ENCODE results near the gene HLCS.
A peak's percentile ranks its signal among the peaks of the same experiment; 100 is the strongest.

Gene HLCS

GRCh38 chr21:36710729-36711048 lies 255.8 kb downstream of the HLCS start:
- Histone ChIP-seq H3K4me3 (no peak overlapping the region), H3K27ac (no peak overlapping the region)
- no peak for TF ChIP-seq CTCF (IDR thresholded peaks at IDR 0.05)
- peak; percentile 43 for DNase-seq (ENCODE audit: low spot score)

- H3K4me3 ChIP-seq = no peak overlapping the region
- TF ChIP-seq CTCF (IDR thresholded peaks at IDR 0.05) = no peak
- DNase-seq (ENCODE audit: low spot score) = peak; percentile 55
- no peak overlapping the region for H3K27ac ChIP-seq
Measured at GRCh38 chr21:36709868-36710728, 256.4 kb downstream of the HLCS start.

- no peak overlapping the region for H3K27ac ChIP-seq
- DNase-seq (ENCODE audit: low spot score) = peak; percentile 65
- H3K4me3 ChIP-seq = peak overlapping the region; percentile 67
- TF ChIP-seq CTCF (IDR thresholded peaks at IDR 0.05) = no peak
Measured at GRCh38 chr21:36709030-36709867, 257.2 kb downstream of the HLCS start.

GRCh38 chr21:36708286-36709029 lies 258.0 kb downstream of the HLCS start:
- Histone ChIP-seq H3K27ac (no peak overlapping the region), H3K4me3 (peak overlapping the region; percentile 67)
- DNase-seq (ENCODE audit: low spot score) = peak; percentile 47
- no peak for TF ChIP-seq CTCF (IDR thresholded peaks at IDR 0.05)

GRCh38 chr21:36707763-36708285 lies 258.6 kb downstream of the HLCS start:
- H3K27ac ChIP-seq = no peak overlapping the region
- DNase-seq (ENCODE audit: low spot score) = no peak
- H3K4me3 ChIP-seq = peak overlapping the region; percentile 67
- no peak for TF ChIP-seq CTCF (IDR thresholded peaks at IDR 0.05)

- Histone ChIP-seq H3K4me3 (peak overlapping the region; percentile 67), H3K27ac (no peak overlapping the region)
- no peak for TF ChIP-seq CTCF (IDR thresholded peaks at IDR 0.05)
- no peak for DNase-seq (ENCODE audit: low spot score)
Measured at GRCh38 chr21:36706951-36707762, 259.3 kb downstream of the HLCS start.

Measured in coronary artery (tissue), 2 donors.